HG02610 (cell line): ENCODE results near the gene BMP7.
"Not testable (repeated sequence)": the region's sequence is repeated elsewhere in the genome, so short reads cannot be mapped to it uniquely, and the experiment has no call there.

Experiments
- ATAC-seq: cut with Tn5 transposase; IDR thresholded peaks from one replicate; pipeline ENCODE4 v1.9.1; 2021; ENCODE audit warnings: mild to moderate bottlenecking, moderate library complexity; ENCODE audit not compliant: unreplicated experiment

Gene BMP7

DNA sequence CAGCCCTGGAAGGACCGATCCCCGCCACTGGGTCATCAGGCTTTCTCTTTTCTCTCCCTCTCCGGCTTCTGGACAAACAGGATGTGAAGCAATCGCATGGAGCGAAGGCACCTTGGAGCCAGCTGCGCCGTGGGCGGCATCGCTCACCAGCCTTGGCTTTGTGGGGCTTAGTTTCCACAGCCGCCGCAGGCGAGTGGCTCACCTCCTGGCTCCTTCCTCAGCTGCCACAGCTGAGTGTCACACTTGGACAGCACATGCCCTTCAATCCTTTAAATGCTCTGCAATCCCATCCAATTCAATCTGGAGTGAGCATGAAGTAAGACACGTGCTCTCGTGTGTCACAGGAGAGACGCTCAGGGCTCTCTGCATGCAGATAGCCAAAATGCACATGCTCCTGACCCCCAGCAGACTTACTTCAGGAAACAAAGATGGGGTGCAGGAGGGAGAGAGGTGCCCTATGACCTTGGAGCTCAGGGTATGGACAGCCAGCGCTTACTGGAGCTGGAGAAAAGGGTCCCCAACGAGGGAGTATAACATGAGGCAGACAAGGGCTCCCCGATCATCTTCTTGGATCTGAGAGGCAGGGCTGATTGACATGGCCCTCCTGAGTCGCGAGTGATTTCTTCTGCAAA is 70.9 kb downstream of the BMP7 start:
- ATAC-seq = no peak

- ATAC-seq = no peak
Measured at GRCh38 chr20:57195023-57195422, 71.4 kb downstream of the BMP7 start.

- ATAC-seq = no peak
Measured at GRCh38 chr20:57194154-57194553, 72.3 kb downstream of the BMP7 start.

- ATAC-seq = no peak
Measured at GRCh38 chr20:57193094-57193493, 73.3 kb downstream of the BMP7 start.

DNA sequence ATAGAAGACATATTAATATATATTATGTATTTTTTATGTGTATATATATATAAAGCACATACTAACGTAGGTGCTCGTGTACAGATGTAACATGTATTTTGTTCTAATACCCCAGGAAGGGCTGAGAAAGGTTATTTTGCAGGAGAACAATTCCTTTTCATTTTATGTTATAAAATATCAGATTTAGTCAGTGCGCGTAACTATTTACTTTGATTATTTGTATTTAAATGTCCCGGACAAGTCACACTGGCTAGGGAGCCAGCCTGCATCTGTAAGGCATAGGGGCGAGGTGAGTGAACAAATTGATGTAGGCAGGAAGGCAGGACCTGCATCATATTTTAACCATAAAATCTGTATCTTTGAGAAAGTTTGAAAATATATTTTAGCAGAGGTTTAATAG is 74.1 kb downstream of the BMP7 start:
- no peak for ATAC-seq

DNA sequence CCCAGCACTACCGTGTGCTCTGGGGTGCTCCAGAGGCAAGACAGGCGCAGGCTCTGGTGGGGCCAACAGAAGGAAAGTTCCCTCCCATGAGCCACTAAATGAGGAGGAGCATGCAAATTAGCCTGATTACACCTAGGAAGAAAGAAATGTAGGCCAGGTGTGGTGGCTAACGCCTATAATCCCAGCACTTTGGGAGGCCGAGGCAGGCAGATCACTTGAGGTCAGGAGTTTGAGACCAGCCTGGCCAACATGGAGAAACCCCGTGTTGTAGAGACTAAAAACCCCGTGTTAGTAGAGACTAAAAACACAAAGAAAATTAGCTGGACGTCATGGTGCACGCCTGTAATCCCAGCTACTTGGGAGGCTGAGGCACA is 75.2 kb downstream of the BMP7 start:
- not testable (repeated sequence) for ATAC-seq

DNA sequence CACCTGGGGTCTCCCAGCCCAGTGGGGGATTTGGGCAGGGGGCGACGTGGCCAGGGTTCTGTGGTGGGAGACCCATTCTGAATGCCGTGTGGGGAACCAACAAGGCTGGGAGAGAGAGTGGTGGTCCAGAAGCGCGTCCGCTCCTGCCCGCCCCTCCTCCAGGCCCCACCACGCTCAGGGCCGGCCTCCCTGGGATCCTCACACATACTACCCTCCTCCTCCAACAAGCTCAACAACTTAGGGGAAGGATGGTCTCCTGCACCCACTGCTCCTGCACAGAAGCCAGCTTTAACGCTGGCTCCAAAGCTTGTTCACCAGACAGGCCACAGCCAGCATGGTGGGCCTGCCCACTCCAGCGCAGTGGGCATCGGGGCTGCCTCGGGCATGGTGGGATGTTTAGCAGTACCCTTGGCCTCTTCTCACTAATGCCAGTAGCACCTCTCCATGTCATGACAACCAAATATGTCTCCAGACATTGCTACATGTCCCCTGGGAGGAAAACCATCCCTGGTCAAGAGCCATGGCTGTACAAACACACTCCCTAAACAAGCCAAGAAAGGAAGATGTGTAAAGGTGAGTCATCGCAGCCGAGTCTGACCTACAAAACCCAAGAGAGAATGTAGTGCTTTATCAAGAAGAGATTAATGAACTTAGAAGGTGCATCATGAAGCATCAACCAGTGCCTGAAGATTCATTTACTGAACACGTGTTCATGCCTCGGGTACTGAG is 75.7 kb downstream of the BMP7 start:
- ATAC-seq = no peak

DNA sequence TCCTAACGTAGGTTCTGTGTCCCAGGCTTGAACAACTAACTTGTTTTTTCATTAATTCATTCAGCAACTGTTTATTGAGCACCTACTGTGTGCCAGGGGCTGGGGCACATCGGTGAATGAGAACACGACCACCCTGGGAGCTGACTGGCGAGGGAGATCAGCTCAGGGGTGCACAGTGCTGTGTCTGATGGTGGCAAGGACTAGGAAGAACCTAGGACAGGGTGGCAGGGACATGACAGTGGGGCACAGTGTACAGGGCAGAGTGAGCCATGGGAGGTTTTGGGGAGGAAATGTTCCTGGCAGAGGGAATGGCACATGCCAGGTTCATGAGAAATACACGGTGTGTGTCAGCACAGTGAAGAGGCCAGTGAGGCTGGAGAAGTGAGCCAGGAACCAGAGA is 76.7 kb downstream of the BMP7 start:
- ATAC-seq = no peak

DNA sequence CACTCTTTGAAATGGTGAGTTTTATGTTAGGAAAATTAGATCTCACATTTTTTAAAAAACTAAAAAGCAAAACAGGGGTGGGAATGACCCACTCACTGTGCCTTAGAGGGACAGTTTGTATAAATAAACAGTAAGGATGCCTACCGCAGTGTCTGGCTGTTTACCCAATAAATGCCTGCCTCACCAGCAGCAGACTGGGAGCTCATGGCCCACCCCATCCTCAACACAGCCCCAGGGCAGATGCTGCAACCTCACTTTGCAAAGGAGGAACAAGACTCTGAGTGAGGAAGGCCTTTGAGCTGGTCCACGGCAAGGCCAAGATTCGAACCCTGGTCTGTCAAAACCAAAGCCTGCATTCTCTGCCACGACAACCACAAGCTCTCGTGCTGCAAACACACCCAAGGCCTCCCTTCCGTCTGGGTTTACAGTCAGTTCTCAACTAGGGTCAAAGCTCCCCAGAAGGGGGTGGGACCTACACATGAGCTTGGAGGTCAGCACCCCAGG is 77.8 kb downstream of the BMP7 start:
- ATAC-seq = no peak

DNA sequence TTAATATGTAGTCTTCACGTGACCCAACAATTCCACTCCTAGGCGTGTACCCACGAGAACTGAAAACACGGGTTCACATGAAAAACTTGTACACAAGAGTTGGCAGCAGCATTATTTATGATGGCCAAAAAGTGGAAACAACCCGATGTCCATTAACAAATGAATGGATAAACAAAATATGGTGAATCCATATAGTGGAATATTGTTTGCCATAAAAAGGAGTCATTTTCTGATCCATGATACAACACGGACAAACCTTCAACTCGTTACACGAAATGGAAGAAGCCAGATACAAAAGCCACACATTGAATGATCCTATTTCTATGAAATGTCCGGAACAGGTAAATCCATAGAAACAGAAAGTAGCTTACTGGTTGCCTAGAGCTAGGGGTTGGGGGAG is 78.4 kb downstream of the BMP7 start:
- no peak for ATAC-seq

DNA sequence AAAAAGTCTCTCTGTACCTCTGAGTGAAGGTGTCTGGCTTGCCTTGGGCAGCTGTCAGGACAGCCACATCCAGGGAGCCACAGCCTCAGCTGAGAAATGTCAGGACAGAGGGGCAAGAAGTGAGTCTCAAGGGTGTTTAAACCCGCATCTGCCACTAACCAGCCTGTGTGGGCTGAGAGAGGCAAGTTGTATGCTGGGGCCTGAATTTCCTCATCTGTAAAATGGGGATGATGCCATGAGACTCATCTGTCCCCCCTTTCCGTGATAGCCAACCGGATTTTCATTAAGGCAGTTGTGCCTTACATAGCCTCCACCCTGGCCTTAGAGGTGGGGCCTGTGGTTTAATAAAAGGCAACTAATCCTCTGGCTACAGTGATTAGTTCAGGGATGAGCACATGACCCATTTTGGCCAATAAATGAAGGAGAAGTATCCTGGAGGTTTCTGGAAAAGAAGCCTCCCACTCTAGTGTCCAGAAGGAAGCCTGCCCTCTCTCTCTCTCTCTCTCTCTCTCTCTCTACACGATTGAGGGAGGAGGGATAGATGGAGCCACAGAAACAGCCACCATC is 79.3 kb downstream of the BMP7 start:
- no peak for ATAC-seq

GRCh38 chr20:57186192-57186591 is 80.2 kb downstream of the BMP7 start:
- ATAC-seq = no peak

GRCh38 chr20:57185188-57185743 is 81.2 kb downstream of the BMP7 start:
- ATAC-seq = no peak

DNA sequence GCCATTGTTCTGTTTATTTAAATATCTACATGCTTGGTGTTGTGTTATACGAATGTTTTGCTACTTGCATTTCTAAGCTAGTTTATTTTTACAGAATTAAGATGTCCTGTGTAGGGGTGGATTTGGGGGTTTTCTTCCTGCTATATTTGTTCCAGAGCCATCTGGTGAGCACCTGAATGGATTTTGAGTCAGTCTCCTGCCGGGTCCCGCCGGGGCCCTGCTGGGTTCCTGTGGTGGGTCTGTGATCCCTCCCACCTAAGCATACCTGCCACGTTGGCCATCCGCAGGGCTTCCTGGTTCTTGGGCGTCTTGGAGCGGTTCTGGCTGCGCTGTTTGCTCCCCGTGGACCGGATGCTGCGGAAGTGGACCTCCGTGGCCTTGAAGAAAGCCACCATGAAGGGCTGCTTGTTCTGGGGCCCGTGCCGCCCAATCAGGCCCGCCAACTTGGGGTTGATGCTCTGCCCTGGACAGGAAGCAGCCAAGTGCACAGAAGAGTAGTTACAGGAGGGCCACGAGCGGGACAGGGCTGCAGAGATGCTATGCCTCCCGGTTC is 82.9 kb downstream of the BMP7 start:
- no peak for ATAC-seq

DNA sequence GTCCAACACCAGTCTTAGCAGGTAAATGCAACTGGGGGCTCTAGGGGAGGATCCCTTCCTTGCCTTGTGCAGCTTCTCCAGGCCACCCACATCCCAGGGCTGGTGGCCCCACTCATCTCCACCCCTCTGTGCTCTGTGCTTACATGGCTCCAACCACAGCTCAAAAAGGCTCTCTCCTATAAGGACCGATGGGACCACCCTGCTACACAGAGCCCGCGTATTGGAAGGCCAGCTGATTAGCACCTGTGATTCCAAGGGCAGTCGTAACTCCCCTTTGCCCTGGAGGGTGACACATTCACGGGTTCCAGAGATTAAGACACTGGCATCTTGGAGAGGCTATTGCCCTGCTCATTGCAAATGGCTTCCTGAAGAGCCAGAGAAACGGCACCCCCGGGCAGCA is 84.8 kb downstream of the BMP7 start:
- no peak for ATAC-seq

- no peak for ATAC-seq
Measured at GRCh38 chr20:57180954-57181353, 85.5 kb downstream of the BMP7 start.

DNA sequence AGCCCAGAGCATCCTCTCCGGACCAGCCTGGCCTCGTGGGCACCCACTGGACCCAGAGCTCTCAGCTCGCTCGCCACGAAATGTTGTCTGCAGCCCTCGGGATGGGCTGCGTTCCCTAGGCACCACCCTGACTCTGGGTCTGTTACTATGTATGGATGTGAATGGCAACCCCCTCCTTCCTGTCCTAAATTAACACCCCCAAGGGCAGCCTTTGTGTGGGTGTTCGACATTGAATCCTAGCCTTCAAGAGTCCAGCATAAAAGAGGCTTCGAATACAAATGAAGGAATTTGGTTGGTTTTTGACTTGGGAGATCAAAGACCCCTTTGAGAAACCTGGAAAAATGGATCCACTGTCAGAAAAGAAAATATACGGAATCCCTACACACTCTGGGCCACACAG is 86.1 kb downstream of the BMP7 start:
- ATAC-seq = no peak

GRCh38 chr20:57179265-57179664 is 87.2 kb downstream of the BMP7 start:
- no peak for ATAC-seq

DNA sequence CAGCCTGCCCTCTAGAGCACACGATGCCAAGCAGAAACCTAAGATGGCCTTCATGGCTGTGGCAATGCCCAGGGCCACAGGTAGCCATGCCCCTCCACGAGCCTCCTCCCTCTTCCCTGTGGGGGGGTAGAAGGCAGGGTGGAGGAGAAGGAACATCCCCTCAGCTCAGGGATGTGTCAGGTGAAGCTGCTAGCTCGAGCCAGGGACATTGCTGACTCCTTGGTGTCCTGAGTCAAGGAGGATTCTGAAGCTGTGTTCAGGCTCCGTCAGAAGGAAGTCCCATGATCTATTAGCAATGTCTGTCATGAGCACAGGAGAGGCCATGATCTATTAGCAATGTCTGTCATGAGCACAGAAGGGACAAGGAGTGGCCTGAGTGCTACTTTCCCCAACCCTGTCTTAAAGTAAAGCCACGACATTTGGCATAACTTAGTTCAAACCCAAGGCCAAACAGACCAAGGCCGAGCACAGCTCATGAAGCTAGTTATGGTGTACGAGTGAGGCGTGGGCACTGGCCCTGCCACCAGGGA is 87.8 kb downstream of the BMP7 start:
- ATAC-seq = no peak

GRCh38 chr20:57177636-57178280 is 88.7 kb downstream of the BMP7 start:
- ATAC-seq = no peak

DNA sequence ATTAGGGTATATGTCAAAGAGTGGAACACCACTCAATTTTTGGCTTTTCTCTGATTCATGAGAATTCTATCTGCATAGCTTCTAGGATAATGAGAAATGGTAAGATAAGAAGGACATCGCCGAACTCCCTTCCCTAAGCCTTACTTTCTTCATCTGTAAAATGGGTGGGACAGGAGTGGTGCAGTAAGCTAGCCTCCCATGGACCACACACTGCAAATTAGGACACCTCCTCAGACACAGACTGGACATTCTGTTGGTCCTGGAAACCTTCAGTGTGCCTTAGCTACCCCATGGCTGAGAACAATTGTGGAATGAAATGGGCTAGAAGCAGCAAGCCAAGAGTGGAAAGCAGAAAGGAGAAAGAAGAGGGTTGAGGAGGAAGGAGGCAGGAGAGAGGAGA is 89.6 kb downstream of the BMP7 start:
- ATAC-seq = no peak
